ENCODE measurements around the gene AP1S1.
"Not testable (repeated sequence)": the region's sequence is repeated elsewhere in the genome, so short reads cannot be mapped to it uniquely, and the experiment has no call there.

The AP1S1 gene

GRCh38 chr7:101116898-101117297 is 37.4 kb upstream of the AP1S1 start:
- DNase-seq (ENCODE audit: extremely low spot score), result no peak
- no peak for TF ChIP-seq SP1 (IDR thresholded peaks at IDR 0.05)
- TF ChIP-seq LEF1 (IDR thresholded peaks at IDR 0.05; ENCODE audit: borderline replicate concordance), result no peak
- TF ChIP-seq ELF4 (IDR thresholded peaks at IDR 0.05), result no peak
- TF ChIP-seq TARDBP (IDR thresholded peaks at IDR 0.05), result no peak
- no peak for TF ChIP-seq CTBP1 (IDR thresholded peaks at IDR 0.05; ENCODE audit: borderline replicate concordance)
- TF ChIP-seq ARNT (IDR thresholded peaks at IDR 0.05), result no peak
- ChIA-PET POLR2A (no interaction called here), CTCF (interaction anchor here (0.9 kb wide), 1 partner anchor 39 kb away, joined by 3 read pairs; no protein-coding TSS in a partner anchor)

GRCh38 chr7:101118856-101119255 is 35.4 kb upstream of the AP1S1 start:
- TF ChIP-seq FOXM1 (IDR thresholded peaks at IDR 0.05; ENCODE audit: borderline replicate concordance) (no peak), SP1 (IDR thresholded peaks at IDR 0.05) (no peak)
- no peak for DNase-seq (ENCODE audit: extremely low spot score)
- ChIA-PET POLR2A (no interaction called here), CTCF (no interaction called here)

- ChIA-PET POLR2A (no interaction called here), CTCF (no interaction called here)
Measured at GRCh38 chr7:101119876-101120275, 34.4 kb upstream of the AP1S1 start.

GRCh38 chr7:101120315-101120714 is 34.0 kb upstream of the AP1S1 start:
- ChIA-PET POLR2A (no interaction called here), CTCF (no interaction called here)
- DNase-seq (ENCODE audit: extremely low spot score), result no peak
- TF ChIP-seq L3MBTL2 (conservative IDR thresholded peaks at IDR 0.05) (no peak), FOXM1 (IDR thresholded peaks at IDR 0.05; ENCODE audit: borderline replicate concordance) (no peak)

More at GRCh38 chr7:101119876-101120275, 34.4 kb upstream of the AP1S1 start:
- TF ChIP-seq FOXM1 (IDR thresholded peaks at IDR 0.05; ENCODE audit: borderline replicate concordance), result no peak
- TF ChIP-seq ARNT (IDR thresholded peaks at IDR 0.05), result no peak
- TF ChIP-seq TARDBP (IDR thresholded peaks at IDR 0.05), result no peak
- TF ChIP-seq HDGF (IDR thresholded peaks at IDR 0.05; ENCODE audit: borderline replicate concordance), result no peak
- TF ChIP-seq PKNOX1 (IDR thresholded peaks at IDR 0.05), result no peak
- TF ChIP-seq SUZ12 (IDR thresholded peaks at IDR 0.05), result no peak
- no peak for TF ChIP-seq ZNF384 (IDR thresholded peaks at IDR 0.05)
- no peak for TF ChIP-seq LEF1 (IDR thresholded peaks at IDR 0.05; ENCODE audit: borderline replicate concordance)
- TF ChIP-seq BHLHE40 (IDR thresholded peaks at IDR 0.05; ENCODE audit: borderline replicate concordance), result no peak
- no peak for TF ChIP-seq SP1 (IDR thresholded peaks at IDR 0.05)
- DNase-seq (ENCODE audit: extremely low spot score), result no peak

- CTCF ChIA-PET; POLR2A ChIA-PET; DNase-seq (ENCODE audit: extremely low spot score): not testable (repeated sequence)
Measured at GRCh38 chr7:101121631-101121990, 32.7 kb upstream of the AP1S1 start.

- TF ChIP-seq ARNT (IDR thresholded peaks at IDR 0.05) (no peak), CTBP1 (IDR thresholded peaks at IDR 0.05; ENCODE audit: borderline replicate concordance) (no peak), FOXA1 (IDR thresholded peaks at IDR 0.05) (no peak), L3MBTL2 (conservative IDR thresholded peaks at IDR 0.05) (no peak), SUZ12 (IDR thresholded peaks at IDR 0.05) (no peak), LEF1 (IDR thresholded peaks at IDR 0.05; ENCODE audit: borderline replicate concordance) (no peak), HDGF (IDR thresholded peaks at IDR 0.05; ENCODE audit: borderline replicate concordance) (no peak), ZNF384 (IDR thresholded peaks at IDR 0.05) (no peak), ELF4 (IDR thresholded peaks at IDR 0.05) (no peak), TARDBP (IDR thresholded peaks at IDR 0.05) (no peak), NFRKB (IDR thresholded peaks at IDR 0.05) (no peak), FOXK2 (IDR thresholded peaks at IDR 0.05) (no peak), BHLHE40 (IDR thresholded peaks at IDR 0.05; ENCODE audit: borderline replicate concordance) (no peak), PKNOX1 (IDR thresholded peaks at IDR 0.05) (no peak), FOXM1 (IDR thresholded peaks at IDR 0.05; ENCODE audit: borderline replicate concordance) (no peak), SP1 (IDR thresholded peaks at IDR 0.05) (no peak)
- CTCF ChIA-PET, result interaction anchor here (1.1 kb wide), 1 partner anchor 22 kb away, joined by 3 read pairs; no protein-coding TSS in a partner anchor
- POLR2A ChIA-PET, result interaction anchor here (1.3 to 1.4 kb wide), 2 partner anchors 16 to 233 kb away, joined by 3 to 4 read pairs; partner anchors contain the start of gene UFSP1
Measured at GRCh38 chr7:101121991-101122932, 32.0 kb upstream of the AP1S1 start.

GRCh38 chr7:101122933-101123702 is 31.2 kb upstream of the AP1S1 start:
- no peak for TF ChIP-seq FOXM1 (IDR thresholded peaks at IDR 0.05; ENCODE audit: borderline replicate concordance)
- no peak for TF ChIP-seq BHLHE40 (IDR thresholded peaks at IDR 0.05; ENCODE audit: borderline replicate concordance)
- TF ChIP-seq SP1 (IDR thresholded peaks at IDR 0.05), result no peak
- TF ChIP-seq ELF4 (IDR thresholded peaks at IDR 0.05), result no peak
- no peak for TF ChIP-seq HDGF (IDR thresholded peaks at IDR 0.05; ENCODE audit: borderline replicate concordance)
- no peak for TF ChIP-seq PKNOX1 (IDR thresholded peaks at IDR 0.05)
- no peak for TF ChIP-seq ARNT (IDR thresholded peaks at IDR 0.05)
- TF ChIP-seq CTBP1 (IDR thresholded peaks at IDR 0.05; ENCODE audit: borderline replicate concordance), result no peak
- TF ChIP-seq NFRKB (IDR thresholded peaks at IDR 0.05), result no peak
- no peak for TF ChIP-seq TARDBP (IDR thresholded peaks at IDR 0.05)
- TF ChIP-seq LEF1 (IDR thresholded peaks at IDR 0.05; ENCODE audit: borderline replicate concordance), result no peak
- TF ChIP-seq ZNF384 (IDR thresholded peaks at IDR 0.05), result no peak
- TF ChIP-seq L3MBTL2 (conservative IDR thresholded peaks at IDR 0.05), result no peak
- TF ChIP-seq FOXA1 (IDR thresholded peaks at IDR 0.05), result no peak
- no peak for TF ChIP-seq SUZ12 (IDR thresholded peaks at IDR 0.05)
- no peak for TF ChIP-seq FOXK2 (IDR thresholded peaks at IDR 0.05)
- ChIA-PET POLR2A (interaction anchor here (1.3 to 1.4 kb wide), 2 partner anchors 15 to 234 kb away, joined by 3 to 4 read pairs; partner anchors contain the start of gene UFSP1), CTCF (interaction anchor here (1.1 kb wide), 1 partner anchor 21 kb away, joined by 3 read pairs; no protein-coding TSS in a partner anchor)
- DNase-seq (ENCODE audit: extremely low spot score), result no peak

More at GRCh38 chr7:101121991-101122932, 32.0 kb upstream of the AP1S1 start:
- DNase-seq (ENCODE audit: extremely low spot score), result no peak
